ENCODE data around the gene COL19A1.

Gene COL19A1

GRCh38 chr6:70150521-70150920 lies 284.2 kb downstream of the COL19A1 start:
- Histone ChIP-seq H2AFZ (ENCODE audit: low read depth, low read length) (no peak overlapping the region), H3K27ac (ENCODE audit: low read length, poor library complexity, severe bottlenecking) (no peak overlapping the region), H2BK15ac (ENCODE audit: low read depth, poor library complexity, severe bottlenecking) (no peak overlapping the region), H4K8ac (ENCODE audit: low read length) (no peak overlapping the region), H3K79me1 (replicated peaks; ENCODE audit: low read length, poor library complexity, severe bottlenecking) (no peaks in the 10 kb centered on the region), H3K27me3 (ENCODE audit: control insufficient read depth in 1 of 2, insufficient read depth in 1 of 2, low read length in 2 of 2) (peaks cover 0 to 13% of the 10 kb centered on the region in 2 experiments), H2BK120ac (ENCODE audit: low read depth, low read length) (no peak overlapping the region), H2BK5ac (ENCODE audit: low read depth, low read length, poor library complexity, severe bottlenecking) (no peak overlapping the region), H3K18ac (ENCODE audit: low read depth in 1 of 2, low read length in 2 of 2) (no peak overlapping the region), H3K9me3 (ENCODE audit: control insufficient read depth, low read length) (no peaks in the 10 kb centered on the region), H3K14ac (ENCODE audit: low read length in 2 of 2) (no peak overlapping the region), H3K36me3 (ENCODE audit: control insufficient read depth in 1 of 2, insufficient read depth in 2 of 2, low read depth in 1 of 2, low read length in 2 of 2) (no peaks in the 10 kb centered on the region), H3K4me2 (ENCODE audit: low read length, poor library complexity, severe bottlenecking) (no peak overlapping the region), H3K4ac (ENCODE audit: low read depth in 1 of 2, low read length in 2 of 2) (no peak overlapping the region), H3K23ac (ENCODE audit: low read length in 2 of 2) (no peak overlapping the region), H2BK12ac (ENCODE audit: low read length in 2 of 2) (no peak overlapping the region), H3K4me1 (ENCODE audit: control insufficient read depth, insufficient read depth, low read depth, low read length) (no peaks in the 10 kb centered on the region), H4K91ac (ENCODE audit: low read length) (no peak overlapping the region), H3K4me3 (ENCODE audit: insufficient read depth in 1 of 2, low read depth in 1 of 2, low read length in 2 of 2) (no peak overlapping the region), H3K9ac (ENCODE audit: low read length) (no peak overlapping the region), H2AK5ac (ENCODE audit: low read length, severe bottlenecking) (no peak overlapping the region)
- WGBS: 91% methylated on average over 3 of the region's 4 CpGs
- DNase-seq: no peak

DNA sequence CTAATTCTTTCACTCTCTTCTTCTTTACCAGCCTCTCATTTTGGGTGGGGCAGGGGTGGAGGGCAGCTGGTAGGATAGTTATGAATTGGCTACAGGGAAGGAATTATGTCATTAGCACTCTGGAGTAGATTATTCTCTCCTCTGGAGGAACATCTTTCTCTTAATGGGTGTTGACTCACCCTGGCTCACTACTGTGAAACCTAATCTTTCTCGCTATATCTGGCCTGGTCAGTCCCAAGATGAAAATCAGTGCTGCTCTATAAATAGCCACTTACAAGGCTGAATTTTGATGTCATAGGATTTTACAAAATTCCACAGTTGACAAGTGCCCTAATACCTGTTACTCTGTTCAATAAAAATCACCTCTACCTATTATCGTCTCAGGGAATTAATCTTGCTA lies 285.3 kb downstream of the COL19A1 start:
- 56% methylated on average over 1 of the region's 2 CpGs for WGBS
- no peak overlapping the region for H3K18ac ChIP-seq (ENCODE audit: low read depth in 1 of 2, low read length in 2 of 2)
- H2AK5ac ChIP-seq (ENCODE audit: low read length, severe bottlenecking): no peak overlapping the region

DNA sequence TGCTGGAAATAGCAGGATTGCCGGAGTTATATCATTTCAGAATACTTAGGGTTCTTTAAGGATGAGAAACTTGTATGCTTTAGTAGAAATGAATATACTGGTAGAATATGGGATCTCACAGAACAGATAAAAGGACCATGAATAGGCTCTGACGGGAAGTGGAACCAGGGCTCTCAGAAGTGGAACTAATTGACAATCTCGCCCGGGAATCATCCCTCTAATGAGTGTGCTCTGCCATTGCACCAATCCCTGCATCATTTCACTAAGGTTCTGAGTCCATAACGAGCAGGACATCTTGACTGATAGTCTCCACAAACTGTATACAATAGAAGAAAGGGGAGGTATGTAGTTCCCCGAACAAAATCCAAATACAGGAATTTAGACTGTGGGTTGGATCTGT lies 286.4 kb downstream of the COL19A1 start:
- Histone ChIP-seq H2AFZ (ENCODE audit: low read depth, low read length) (no peak overlapping the region), H3K79me1 (replicated peaks; ENCODE audit: low read length, poor library complexity, severe bottlenecking) (no peaks in the 10 kb centered on the region), H2AK5ac (ENCODE audit: low read length, severe bottlenecking) (no peak overlapping the region), H3K9me3 (ENCODE audit: control insufficient read depth, low read length) (no peaks in the 10 kb centered on the region), H3K27ac (ENCODE audit: low read length, poor library complexity, severe bottlenecking) (no peak overlapping the region), H3K36me3 (ENCODE audit: control insufficient read depth in 1 of 2, insufficient read depth in 2 of 2, low read depth in 1 of 2, low read length in 2 of 2) (no peaks in the 10 kb centered on the region), H3K23ac (ENCODE audit: low read length in 2 of 2) (no peak overlapping the region), H4K91ac (ENCODE audit: low read length) (no peak overlapping the region), H2BK120ac (ENCODE audit: low read depth, low read length) (no peak overlapping the region), H2BK12ac (ENCODE audit: low read length in 2 of 2) (no peak overlapping the region), H3K4me2 (ENCODE audit: low read length, poor library complexity, severe bottlenecking) (no peak overlapping the region), H3K9ac (ENCODE audit: low read length) (no peak overlapping the region), H4K8ac (ENCODE audit: low read length) (no peak overlapping the region), H2BK15ac (ENCODE audit: low read depth, poor library complexity, severe bottlenecking) (no peak overlapping the region), H3K18ac (ENCODE audit: low read depth in 1 of 2, low read length in 2 of 2) (no peak overlapping the region), H3K4me1 (ENCODE audit: control insufficient read depth, insufficient read depth, low read depth, low read length) (no peaks in the 10 kb centered on the region), H3K4me3 (ENCODE audit: insufficient read depth in 1 of 2, low read depth in 1 of 2, low read length in 2 of 2) (no peak overlapping the region), H3K4ac (ENCODE audit: low read depth in 1 of 2, low read length in 2 of 2) (no peak overlapping the region), H3K27me3 (ENCODE audit: control insufficient read depth in 1 of 2, insufficient read depth in 1 of 2, low read length in 2 of 2) (peaks cover 0 to 19% of the 10 kb centered on the region in 2 experiments), H3K14ac (ENCODE audit: low read length in 2 of 2) (no peak overlapping the region), H2BK5ac (ENCODE audit: low read depth, low read length, poor library complexity, severe bottlenecking) (no peak overlapping the region)
- 78% methylated on average over 5 of the region's 6 CpGs for WGBS
- no peak for DNase-seq

More for the DNA sequence above, 285.3 kb downstream of the COL19A1 start:
- Histone ChIP-seq H3K79me1 (replicated peaks; ENCODE audit: low read length, poor library complexity, severe bottlenecking) (no peaks in the 10 kb centered on the region), H3K36me3 (ENCODE audit: control insufficient read depth in 1 of 2, insufficient read depth in 2 of 2, low read depth in 1 of 2, low read length in 2 of 2) (no peaks in the 10 kb centered on the region), H2BK12ac (ENCODE audit: low read length in 2 of 2) (no peak overlapping the region), H3K9me3 (ENCODE audit: control insufficient read depth, low read length) (no peaks in the 10 kb centered on the region), H3K4me3 (ENCODE audit: insufficient read depth in 1 of 2, low read depth in 1 of 2, low read length in 2 of 2) (no peak overlapping the region), H3K23ac (ENCODE audit: low read length in 2 of 2) (no peak overlapping the region), H3K4ac (ENCODE audit: low read depth in 1 of 2, low read length in 2 of 2) (no peak overlapping the region), H3K4me2 (ENCODE audit: low read length, poor library complexity, severe bottlenecking) (no peak overlapping the region), H4K91ac (ENCODE audit: low read length) (no peak overlapping the region), H2AFZ (ENCODE audit: low read depth, low read length) (no peak overlapping the region), H2BK5ac (ENCODE audit: low read depth, low read length, poor library complexity, severe bottlenecking) (no peak overlapping the region), H3K14ac (ENCODE audit: low read length in 2 of 2) (no peak overlapping the region), H3K27me3 (ENCODE audit: control insufficient read depth in 1 of 2, insufficient read depth in 1 of 2, low read length in 2 of 2) (peaks cover 0 to 21% of the 10 kb centered on the region in 2 experiments), H3K9ac (ENCODE audit: low read length) (no peak overlapping the region), H3K27ac (ENCODE audit: low read length, poor library complexity, severe bottlenecking) (no peak overlapping the region), H4K8ac (ENCODE audit: low read length) (no peak overlapping the region), H3K4me1 (ENCODE audit: control insufficient read depth, insufficient read depth, low read depth, low read length) (no peaks in the 10 kb centered on the region), H2BK15ac (ENCODE audit: low read depth, poor library complexity, severe bottlenecking) (no peak overlapping the region), H2BK120ac (ENCODE audit: low read depth, low read length) (no peak overlapping the region)
- peak; percentile 38 for DNase-seq

GRCh38 chr6:70157086-70157485 lies 290.7 kb downstream of the COL19A1 start:
- Histone ChIP-seq H3K4me2 (ENCODE audit: low read length, poor library complexity, severe bottlenecking) (no peak overlapping the region), H2BK15ac (ENCODE audit: low read depth, poor library complexity, severe bottlenecking) (no peak overlapping the region), H3K4ac (ENCODE audit: low read depth in 1 of 2, low read length in 2 of 2) (no peak overlapping the region), H2AK5ac (ENCODE audit: low read length, severe bottlenecking) (no peak overlapping the region), H3K9me3 (ENCODE audit: control insufficient read depth, low read length) (no peaks in the 10 kb centered on the region), H3K36me3 (ENCODE audit: control insufficient read depth in 1 of 2, insufficient read depth in 2 of 2, low read depth in 1 of 2, low read length in 2 of 2) (no peaks in the 10 kb centered on the region), H3K27ac (ENCODE audit: low read length, poor library complexity, severe bottlenecking) (no peak overlapping the region), H2BK5ac (ENCODE audit: low read depth, low read length, poor library complexity, severe bottlenecking) (no peak overlapping the region), H3K4me1 (ENCODE audit: control insufficient read depth, insufficient read depth, low read depth, low read length) (no peaks in the 10 kb centered on the region), H3K79me1 (replicated peaks; ENCODE audit: low read length, poor library complexity, severe bottlenecking) (no peaks in the 10 kb centered on the region), H3K4me3 (ENCODE audit: insufficient read depth in 1 of 2, low read depth in 1 of 2, low read length in 2 of 2) (no peak overlapping the region), H4K8ac (ENCODE audit: low read length) (no peak overlapping the region), H3K27me3 (ENCODE audit: control insufficient read depth in 1 of 2, insufficient read depth in 1 of 2, low read length in 2 of 2) (peaks cover 0 to 12% of the 10 kb centered on the region in 2 experiments), H2AFZ (ENCODE audit: low read depth, low read length) (no peak overlapping the region), H3K9ac (ENCODE audit: low read length) (no peak overlapping the region), H2BK120ac (ENCODE audit: low read depth, low read length) (no peak overlapping the region), H4K91ac (ENCODE audit: low read length) (no peak overlapping the region), H3K14ac (ENCODE audit: low read length in 2 of 2) (no peak overlapping the region), H3K23ac (ENCODE audit: low read length in 2 of 2) (no peak overlapping the region), H3K18ac (ENCODE audit: low read depth in 1 of 2, low read length in 2 of 2) (no peak overlapping the region), H2BK12ac (ENCODE audit: low read length in 2 of 2) (no peak overlapping the region)
- no CpG with 5 or more reads among the region's 1 CpG for WGBS
- no peak for DNase-seq

Measured in mesenchymal stem cell (in vitro differentiated cells and primary cell).